Neural progenitor cell (in vitro differentiated cells): Measurements from ENCODE around the gene SLC6A13. TPM values are rescaled to one million over a fixed set of nuclear protein-coding genes. Genes with fewer than 3 reads are reported as not detected.

ENCODE experiments used
- DNase-seq: peaks from one replicate; pipeline ENCODE4 v3.0.0-alpha.2; 2016; ENCODE audit warnings: low spot score
- H2AFZ ChIP-seq: fragments of 200-600 bp; sonication (generic); replicated peaks from 2 replicates; pipeline ENCODE4 v1.6.1; 2016; ENCODE audit warnings: antibody characterized with exemption
- H3F3A ChIP-seq: fragments of 200-600 bp; sonication (generic); 2 replicates; pipeline ENCODE4 v1.6.1; 2016; ENCODE audit warnings: antibody characterized with exemption, low read depth
- H3K27ac ChIP-seq: fragments of 200-600 bp; sonication (generic); 2 replicates; pipeline ENCODE4 v1.5.1; 2016; ENCODE audit warnings: mild to moderate bottlenecking
- H3K27me3 ChIP-seq: fragments of 200-600 bp; sonication (generic); 2 replicates; pipeline ENCODE4 v1.6.1; 2016; ENCODE audit warnings: mild to moderate bottlenecking, moderate library complexity
- H3K36me3 ChIP-seq: fragments of 200-600 bp; sonication (generic); 2 replicates; pipeline ENCODE4 v1.5.1; 2016
- H3K4me1 ChIP-seq: fragments of 200-600 bp; sonication (generic); 2 replicates; pipeline ENCODE4 v1.6.1; 2016; ENCODE audit warnings: mixed run types
- H3K4me2 ChIP-seq: fragments of 200-600 bp; sonication (generic); 2 replicates; pipeline ENCODE4 v1.6.1; 2016
- H3K4me3 ChIP-seq: fragments of 200-600 bp; sonication (generic); 2 replicates; pipeline ENCODE4 v1.5.1; 2016
- H3K79me2 ChIP-seq: fragments of 200-600 bp; sonication (generic); 2 replicates; pipeline ENCODE4 v1.6.1; 2016; ENCODE audit warnings: low read depth
- H3K9ac ChIP-seq: fragments of 200-600 bp; sonication (generic); 2 replicates; pipeline ENCODE4 v1.6.1; 2016
- H3K9me3 ChIP-seq: fragments of 200-600 bp; sonication (generic); 2 replicates; pipeline ENCODE4 v1.5.1; 2016; ENCODE audit warnings: low read depth
- H4K20me1 ChIP-seq: fragments of 200-600 bp; sonication (generic); 2 replicates; pipeline ENCODE4 v1.6.1; 2016; ENCODE audit warnings: low read depth
- H3K27ac Mint-ChIP-seq: 3 replicates; pipeline ENCODE4 v1.8.0; 2021; ENCODE audit warnings: mixed read lengths
- H3K27me3 Mint-ChIP-seq: 2 replicates; pipeline ENCODE4 v1.8.0; 2022; ENCODE audit warnings: low read depth, mild to moderate bottlenecking, inconsistent platforms, moderate library complexity, mixed read lengths; ENCODE audit not compliant: insufficient read depth
- H3K36me3 Mint-ChIP-seq: 3 replicates; pipeline ENCODE4 v1.8.0; 2021; ENCODE audit warnings: mixed read lengths
- H3K4me1 Mint-ChIP-seq: 3 replicates; pipeline ENCODE4 v1.8.0; 2021; ENCODE audit warnings: mixed read lengths
- H3K4me3 Mint-ChIP-seq: 3 replicates; pipeline ENCODE4 v1.8.0; 2021; ENCODE audit warnings: mild to moderate bottlenecking, moderate library complexity, mixed read lengths
- H3K9me3 Mint-ChIP-seq: 3 replicates; pipeline ENCODE4 v1.8.0; 2020; ENCODE audit warnings: mixed read lengths
- EZH2 ChIP-seq: fragments of 200-600 bp; sonication (generic); IDR thresholded peaks from 2 replicates; pipeline ENCODE4 v1.6.1; 2017; ENCODE audit warnings: antibody characterized with exemption, mild to moderate bottlenecking, moderate library complexity
- EZH2phosphoT487 ChIP-seq: fragments of 200-600 bp; sonication (generic); IDR thresholded peaks from 2 replicates; pipeline ENCODE4 v1.6.1; 2017; ENCODE audit warnings: antibody characterized with exemption
- total RNA-seq: library from RNA; depleted of rRNA; stranded (reverse); fragments of >200 nt; gene quantifications from 2 replicates; pipeline ENCODE4 v1.2.3, GENCODE V29; 2015; ENCODE audit warnings: low replicate concordance
- TF ChIP-seq, protein P1 (sequence below): fragments of 200-600 bp; sonication (generic); IDR thresholded peaks from 2 replicates; pipeline ENCODE4 v1.5.1; 2017; ENCODE audit warnings: antibody characterized with exemption, mild to moderate bottlenecking

The SLC6A13 gene
- total RNA-seq, 1 donor from 2014 or later = not detected

DNA sequence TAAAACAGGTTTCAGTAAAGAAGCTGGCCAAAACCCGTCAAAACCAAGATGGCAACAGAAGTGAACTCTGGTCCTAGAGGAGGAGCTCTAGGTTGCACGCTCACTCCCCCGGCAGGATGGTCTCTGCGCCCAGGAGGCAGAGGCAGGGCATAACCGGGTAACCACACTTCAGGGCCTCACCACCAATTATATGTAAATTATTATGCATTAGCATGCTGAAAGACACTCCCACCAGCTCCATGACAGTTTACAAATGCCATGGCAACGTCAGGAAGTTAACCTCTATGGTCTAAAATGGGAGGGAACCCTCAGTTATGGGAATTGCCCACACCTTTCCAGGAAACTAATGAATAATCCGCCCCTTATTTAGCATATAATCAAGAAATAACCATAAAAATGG lies 28.6 kb downstream of the SLC6A13 start:
- no peak for TF ChIP-seq EZH2phosphoT487
- TF ChIP-seq, protein P1, sequence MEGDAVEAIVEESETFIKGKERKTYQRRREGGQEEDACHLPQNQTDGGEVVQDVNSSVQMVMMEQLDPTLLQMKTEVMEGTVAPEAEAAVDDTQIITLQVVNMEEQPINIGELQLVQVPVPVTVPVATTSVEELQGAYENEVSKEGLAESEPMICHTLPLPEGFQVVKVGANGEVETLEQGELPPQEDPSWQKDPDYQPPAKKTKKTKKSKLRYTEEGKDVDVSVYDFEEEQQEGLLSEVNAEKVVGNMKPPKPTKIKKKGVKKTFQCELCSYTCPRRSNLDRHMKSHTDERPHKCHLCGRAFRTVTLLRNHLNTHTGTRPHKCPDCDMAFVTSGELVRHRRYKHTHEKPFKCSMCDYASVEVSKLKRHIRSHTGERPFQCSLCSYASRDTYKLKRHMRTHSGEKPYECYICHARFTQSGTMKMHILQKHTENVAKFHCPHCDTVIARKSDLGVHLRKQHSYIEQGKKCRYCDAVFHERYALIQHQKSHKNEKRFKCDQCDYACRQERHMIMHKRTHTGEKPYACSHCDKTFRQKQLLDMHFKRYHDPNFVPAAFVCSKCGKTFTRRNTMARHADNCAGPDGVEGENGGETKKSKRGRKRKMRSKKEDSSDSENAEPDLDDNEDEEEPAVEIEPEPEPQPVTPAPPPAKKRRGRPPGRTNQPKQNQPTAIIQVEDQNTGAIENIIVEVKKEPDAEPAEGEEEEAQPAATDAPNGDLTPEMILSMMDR = no peak
- TF ChIP-seq EZH2 = no peak
- peaks cover 15% of the 10 kb centered on the region for H3F3A ChIP-seq
- H3K36me3 Mint-ChIP-seq = peaks cover 6% of the 10 kb centered on the region
- no peak overlapping the region for H3K4me2 ChIP-seq
- H3K4me3 Mint-ChIP-seq = no peak overlapping the region
- H3K9ac ChIP-seq = no peak overlapping the region
- no peak for DNase-seq
- peaks cover 9% of the 10 kb centered on the region for H3K27me3 ChIP-seq
- no peaks in the 10 kb centered on the region for H4K20me1 ChIP-seq
- H3K27ac Mint-ChIP-seq = no peak overlapping the region
- no peak overlapping the region for H3K4me3 ChIP-seq
- no peaks in the 10 kb centered on the region for H3K36me3 ChIP-seq
- H3K9me3 Mint-ChIP-seq = peaks cover 26% of the 10 kb centered on the region
- peaks cover 27% of the 10 kb centered on the region for H3K4me1 Mint-ChIP-seq
- peaks cover 47% of the 10 kb centered on the region for H3K27me3 Mint-ChIP-seq
- no peaks in the 10 kb centered on the region for H3K79me2 ChIP-seq
- H3K27ac ChIP-seq = no peak overlapping the region
- no peaks in the 10 kb centered on the region for H3K9me3 ChIP-seq
- no peak overlapping the region for H2AFZ ChIP-seq
- peaks cover 28% of the 10 kb centered on the region for H3K4me1 ChIP-seq

DNA sequence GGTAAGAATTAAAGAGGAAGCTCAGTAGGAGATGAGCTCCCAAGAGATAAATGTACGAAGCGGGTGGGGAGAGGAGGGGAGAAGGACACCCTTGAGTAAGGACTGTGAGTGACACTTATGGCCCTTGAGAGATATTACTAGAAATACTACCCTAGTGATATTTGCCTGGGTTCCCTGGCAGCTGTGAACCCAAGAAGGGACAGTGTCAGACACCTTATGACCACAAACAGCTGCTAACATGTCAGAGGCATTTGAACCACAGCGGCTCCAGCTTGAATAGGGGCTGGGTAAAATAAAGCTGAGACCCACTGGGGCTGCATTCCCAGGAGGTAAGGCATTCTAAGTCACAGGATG lies 29.0 kb downstream of the SLC6A13 start:
- TF ChIP-seq EZH2phosphoT487 (no peak), EZH2 (no peak)
- TF ChIP-seq, protein P1 = no peak
- Histone ChIP-seq H3K36me3 (no peaks in the 10 kb centered on the region), H3K4me2 (no peak overlapping the region), H3K4me1 (peaks cover 28% of the 10 kb centered on the region), H3K27ac (no peak overlapping the region), H3K9me3 (no peaks in the 10 kb centered on the region), H3F3A (peaks cover 15% of the 10 kb centered on the region), H3K4me3 (no peak overlapping the region), H4K20me1 (no peaks in the 10 kb centered on the region), H3K9ac (no peak overlapping the region), H2AFZ (no peak overlapping the region), H3K79me2 (no peaks in the 10 kb centered on the region), H3K27me3 (peaks cover 13% of the 10 kb centered on the region)
- DNase-seq = no peak
- Mint-ChIP-seq H3K4me3 (no peak overlapping the region), H3K27ac (no peak overlapping the region), H3K36me3 (peaks cover 6% of the 10 kb centered on the region), H3K27me3 (peaks cover 51% of the 10 kb centered on the region), H3K4me1 (peaks cover 31% of the 10 kb centered on the region), H3K9me3 (peaks cover 26% of the 10 kb centered on the region)

DNA sequence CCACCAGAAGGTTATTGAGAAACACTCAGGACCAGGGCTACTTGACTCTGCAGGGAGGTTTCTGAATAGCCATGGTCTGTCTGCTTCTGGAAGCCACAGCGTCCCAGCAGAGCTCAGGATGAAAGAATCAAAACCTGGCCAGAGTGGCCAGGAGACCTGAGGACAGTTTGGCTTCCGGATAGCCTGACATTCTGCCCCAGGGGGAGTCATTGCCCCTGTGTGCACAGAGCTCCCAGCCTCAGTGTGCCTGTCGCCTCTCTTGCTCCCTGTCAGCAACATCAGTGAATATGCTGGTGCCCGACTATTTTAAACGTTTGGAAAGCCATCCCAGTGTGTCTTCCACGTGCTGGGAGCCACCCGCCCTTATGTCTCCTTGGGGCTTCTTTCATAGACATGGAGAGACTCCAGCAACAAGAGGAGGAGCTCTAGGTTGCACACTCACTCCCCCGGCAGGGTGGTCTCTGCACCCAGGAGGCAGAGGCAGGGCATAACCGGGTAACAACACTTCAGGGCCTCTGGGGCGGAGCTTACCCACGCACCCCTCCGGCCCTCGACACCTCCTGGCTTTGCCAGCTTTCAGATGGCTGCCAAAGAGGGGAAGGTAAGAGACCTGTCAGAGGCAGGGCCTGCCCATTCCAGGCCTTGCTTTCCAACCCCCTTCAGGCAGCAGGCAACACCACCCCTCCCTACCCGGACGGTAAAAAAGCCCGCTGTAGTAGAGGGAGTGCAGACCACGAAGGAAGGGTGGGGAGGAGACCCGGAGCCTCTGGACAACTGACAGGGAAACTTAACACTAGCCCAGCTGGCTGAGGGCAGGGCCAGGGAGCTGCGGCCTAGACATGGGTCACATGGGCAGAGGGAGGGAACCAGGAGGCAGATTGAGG lies 29.7 kb downstream of the SLC6A13 start:
- H3K27ac ChIP-seq = no peak overlapping the region
- no peaks in the 10 kb centered on the region for H3K79me2 ChIP-seq
- Mint-ChIP-seq H3K4me3 (no peak overlapping the region), H3K27me3 (peaks cover 56% of the 10 kb centered on the region), H3K9me3 (peaks cover 28% of the 10 kb centered on the region), H3K4me1 (peaks cover 35% of the 10 kb centered on the region), H3K36me3 (peaks cover 6% of the 10 kb centered on the region), H3K27ac (no peak overlapping the region)
- peaks cover 28% of the 10 kb centered on the region for H3K4me1 ChIP-seq
- TF ChIP-seq EZH2 = no peak
- TF ChIP-seq EZH2phosphoT487 = no peak
- TF ChIP-seq, protein P1 = no peak
- no peak overlapping the region for H3K4me3 ChIP-seq
- H3K4me2 ChIP-seq = no peak overlapping the region
- no peaks in the 10 kb centered on the region for H3K36me3 ChIP-seq
- H3F3A ChIP-seq = peaks cover 15% of the 10 kb centered on the region
- H4K20me1 ChIP-seq = no peaks in the 10 kb centered on the region
- peaks cover 19% of the 10 kb centered on the region for H3K27me3 ChIP-seq
- no peak overlapping the region for H3K9ac ChIP-seq
- H3K9me3 ChIP-seq = no peaks in the 10 kb centered on the region
- no peak for DNase-seq
- peak overlapping the region; percentile 32 for H2AFZ ChIP-seq
